T-cell (primary cell): ENCODE measurements around the gene LEFTY2. TPM values are rescaled to one million over a fixed set of nuclear protein-coding genes. Genes with fewer than 3 reads are reported as not detected.

Experiments used
- ATAC-seq, 4 experiments: fragments of 200-7000 bp in 3 of 4; fragments of 150-1000 bp in 1 of 4; cut with Tn5 transposase; replicated peaks in 1 of 4; 1 replicate in 3 of 4; 2 replicates in 1 of 4; pipeline ENCODE4 v1.10.0; 2021; ENCODE audit warnings: moderate library complexity in 3 of 4, mild to moderate bottlenecking in 2 of 4, moderate number of reproducible peaks in 1 of 4
- CTCF ChIA-PET, 2 donors: fragments of 300-600 bp; sonication (Branson Sonifier 250); formaldehyde crosslinking; loops; one replicate each; lab custom pipeline; 2022; ENCODE audit warnings: antibody characterized with exemption in 2 of 2; lab: Charles Lee
- POLR2A ChIA-PET, 2 donors: fragments of 300-600 bp; sonication (Branson Sonifier 250); formaldehyde crosslinking; loops; one replicate each; lab custom pipeline; 2022; ENCODE audit warnings: antibody characterized with exemption in 2 of 2; lab: Charles Lee
- DNase-seq, 35 experiments: peaks; one replicate each; pipeline versions ENCODE4 v3.0.0 to v3.0.0-alpha.2; 2013 to 2023
- H3K27ac ChIP-seq: one replicate; pipeline ENCODE4 v1.5.1; 2013; ENCODE audit warnings: low read length
- H3K27me3 ChIP-seq, 2 experiments: replicated peaks in 1 of 2; 1 replicate in 1 of 2; 2 replicates in 1 of 2; pipeline versions ENCODE4 v1.6.1 to v1.7.0; 2013; ENCODE audit warnings: low read length in 1 of 2, mixed read lengths in 1 of 2; ENCODE audit not compliant: control insufficient read depth in 2 of 2, insufficient read depth in 2 of 2; ENCODE audit errors: extremely low read depth in 1 of 2
- H3K36me3 ChIP-seq, 2 donors: 1 replicate in 1 of 2; 2 replicates in 1 of 2; pipeline versions ENCODE4 v1.6.1 to v1.7.0; 2013; ENCODE audit warnings: low read length in 1 of 2; ENCODE audit not compliant: control insufficient read depth in 2 of 2, insufficient read depth in 1 of 2; ENCODE audit errors: extremely low read depth in 1 of 2
- H3K4me1 ChIP-seq, 2 experiments: 1 replicate in 1 of 2; 2 replicates in 1 of 2; pipeline versions ENCODE4 v1.6.1 to v1.7.0; 2013; ENCODE audit warnings: low read length in 2 of 2, mixed read lengths in 1 of 2; ENCODE audit not compliant: insufficient read depth in 2 of 2, control insufficient read depth in 1 of 2; ENCODE audit errors: extremely low read depth in 1 of 2
- H3K4me3 ChIP-seq, 2 donors: 1 replicate in 1 of 2; 2 replicates in 1 of 2; pipeline versions ENCODE4 v1.5.1 to v1.7.0; 2013; ENCODE audit warnings: mild to moderate bottlenecking in 2 of 2, low read length in 1 of 2, moderate library complexity in 1 of 2; ENCODE audit not compliant: control insufficient read depth in 1 of 2; ENCODE audit errors: extremely low read depth in 1 of 2
- H3K9me3 ChIP-seq: 2 replicates; pipeline ENCODE4 v1.7.0; 2013
- H3K27ac Mint-ChIP-seq, 2 donors: one replicate each; pipeline ENCODE4 v1.8.0; 2020 to 2021; ENCODE audit warnings: mild to moderate bottlenecking in 2 of 2, mixed read lengths in 2 of 2
- H3K27me3 Mint-ChIP-seq, 2 donors: one replicate each; pipeline ENCODE4 v1.8.0; 2021 to 2022; ENCODE audit warnings: mixed read lengths in 2 of 2
- H3K36me3 Mint-ChIP-seq: one replicate; pipeline ENCODE4 v1.8.0; 2021; ENCODE audit warnings: mixed read lengths
- H3K4me1 Mint-ChIP-seq, 3 donors: one replicate each; pipeline ENCODE4 v1.8.0; 2020 to 2022; ENCODE audit warnings: mixed read lengths in 3 of 3, mild to moderate bottlenecking in 1 of 3
- H3K4me3 Mint-ChIP-seq, 3 donors: one replicate each; pipeline ENCODE4 v1.8.0; 2020 to 2022; ENCODE audit warnings: mild to moderate bottlenecking in 3 of 3, mixed read lengths in 3 of 3, moderate library complexity in 3 of 3
- H3K9me3 Mint-ChIP-seq, 3 donors: one replicate each; pipeline ENCODE4 v1.8.0; 2020 to 2022; ENCODE audit warnings: mixed read lengths in 3 of 3
- WGBS: methylation state at CpG from one replicate; pipeline ENCODE4 v1.1.5; 2013; ENCODE audit warnings: missing lambda C conversion rate; ENCODE audit not compliant: insufficient coverage; 5-methylcytosine and 5-hydroxymethylcytosine counted together
- total RNA-seq, 35 experiments: library from RNA in 6 of 35; stranded (reverse) in 6 of 35; fragments of 120-200 nt in 1 of 35; gene quantifications; one replicate each; pipeline versions ENCODE4 v1.2.1 to v1.2.4 and lab custom pipeline; 2013 to 2026

LEFTY2 gene
- total RNA-seq, 5 donors from 2014 or later (not counting 1 experiment from before 2014, with no cell fraction given): 0.16 TPM; not detected in 4

DNA sequence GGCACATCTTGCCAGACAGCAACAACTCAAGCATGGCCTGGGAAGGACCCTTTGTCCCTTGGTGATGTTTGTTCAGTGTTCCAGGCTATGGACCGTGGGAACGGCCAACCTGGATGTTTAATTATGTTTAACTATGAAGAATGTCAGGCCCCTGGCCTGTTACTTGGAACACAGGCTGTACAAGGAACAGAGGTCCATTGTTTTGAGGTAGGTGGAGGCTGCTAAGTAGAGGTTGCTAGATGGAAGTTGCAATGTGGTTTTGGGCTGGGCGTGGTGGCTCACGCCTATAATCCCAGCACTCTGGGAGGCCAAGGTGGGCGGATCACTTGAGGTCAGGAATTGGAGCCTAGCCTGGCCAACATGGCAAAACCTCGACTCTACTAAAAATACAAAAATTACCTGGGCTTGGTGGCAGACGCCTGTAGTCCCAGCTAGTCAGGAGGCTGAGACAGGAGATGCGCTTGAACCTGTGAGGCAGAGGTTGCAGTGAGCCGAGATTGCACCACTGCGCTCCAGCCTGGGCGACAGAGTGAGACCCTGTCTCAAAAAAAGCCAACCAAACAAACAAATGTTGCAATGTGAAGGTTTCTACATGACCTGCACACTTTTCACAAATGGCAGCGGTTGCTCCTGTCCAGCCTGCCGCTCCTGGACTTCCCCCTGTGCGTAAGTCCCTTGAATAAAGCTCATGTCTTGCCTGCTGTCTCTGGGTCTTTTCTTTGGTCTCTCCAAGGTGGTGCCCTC lies 49.6 kb downstream of the LEFTY2 start:
- no peaks in the 10 kb centered on the region for H3K27me3 ChIP-seq
- ChIA-PET POLR2A (interaction anchor here in 1 of 2 donors (0.6 kb wide), 1 partner anchor 32 kb away, joined by 3 read pairs; no protein-coding TSS in a partner anchor), CTCF (interaction anchor here in 1 of 2 donors (0.5 kb wide), 1 partner anchor 8 kb away, joined by 5 read pairs; no protein-coding TSS in a partner anchor)
- H3K9me3 ChIP-seq: no peaks in the 10 kb centered on the region
- no peaks in the 10 kb centered on the region for H3K27me3 Mint-ChIP-seq
- H3K4me3 ChIP-seq: no peak overlapping the region
- no peak overlapping the region for H3K4me3 Mint-ChIP-seq
- H3K4me1 Mint-ChIP-seq: peaks cover 30 to 38% (median 38%) of the 10 kb centered on the region in 3 donors
- H3K36me3 Mint-ChIP-seq: no peaks in the 10 kb centered on the region
- WGBS: 88% methylated on average over 12 of the region's 14 CpGs
- H3K4me1 ChIP-seq: peaks cover 17 to 18% of the 10 kb centered on the region in 2 experiments
- peak overlapping the region in 1 of 2 donors; percentile 79 for H3K27ac Mint-ChIP-seq
- no peak for DNase-seq
- no peaks in the 10 kb centered on the region for H3K36me3 ChIP-seq
- no peak overlapping the region for H3K27ac ChIP-seq
- no peaks in the 10 kb centered on the region for H3K9me3 Mint-ChIP-seq
- ATAC-seq: no peak

DNA sequence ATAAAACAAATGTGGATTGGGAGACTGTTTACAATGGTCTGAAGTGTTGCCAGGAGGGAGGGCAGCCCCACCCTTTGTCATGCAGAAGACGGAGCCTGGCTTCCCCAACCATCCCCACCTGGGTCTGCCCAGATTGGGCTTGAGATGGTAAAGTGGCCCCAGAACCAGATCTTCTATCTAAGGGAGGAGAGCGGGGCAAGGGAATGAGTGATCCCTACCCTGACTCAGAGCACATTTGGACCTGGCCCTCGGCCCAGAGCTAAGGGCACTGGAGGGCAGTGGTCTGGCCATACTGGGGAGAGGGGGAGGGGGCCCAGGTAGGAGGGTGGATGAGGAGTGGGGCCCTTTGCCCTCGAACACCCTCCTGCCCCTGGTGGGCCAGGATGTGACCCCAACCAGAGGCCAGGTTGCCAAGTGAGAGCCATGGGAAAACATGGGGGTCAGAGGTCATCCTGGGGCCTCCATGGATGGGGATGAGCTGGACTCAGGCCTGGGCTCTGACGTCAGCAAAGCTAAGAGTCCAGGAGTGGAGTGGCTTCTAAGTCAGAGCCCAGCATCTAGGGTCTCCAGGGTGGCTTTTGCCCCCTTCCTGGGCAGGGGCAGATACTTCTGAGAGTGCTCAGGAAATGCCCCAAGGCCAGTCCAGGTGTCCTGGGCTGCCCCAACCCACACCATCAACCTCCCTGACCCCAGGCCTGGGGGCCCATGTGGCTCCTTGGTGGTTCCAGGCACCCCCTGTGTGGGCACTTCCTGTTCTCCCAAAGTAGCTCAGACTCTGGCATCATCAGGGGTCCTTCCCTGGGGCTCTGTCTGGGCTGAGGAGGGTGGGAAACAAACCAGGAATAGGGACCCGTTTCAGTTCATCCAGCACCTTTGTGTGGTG lies 50.4 kb downstream of the LEFTY2 start:
- Mint-ChIP-seq H3K27ac (peak overlapping the region in 1 of 2 donors; percentile 19), H3K4me3 (no peak overlapping the region), H3K36me3 (no peaks in the 10 kb centered on the region), H3K4me1 (peaks cover 22 to 30% (median 30%) of the 10 kb centered on the region in 3 donors), H3K9me3 (no peaks in the 10 kb centered on the region), H3K27me3 (no peaks in the 10 kb centered on the region)
- Histone ChIP-seq H3K4me1 (peaks cover 9 to 10% of the 10 kb centered on the region in 2 experiments), H3K9me3 (no peaks in the 10 kb centered on the region), H3K27ac (no peak overlapping the region), H3K4me3 (no peak overlapping the region), H3K27me3 (no peaks in the 10 kb centered on the region), H3K36me3 (no peaks in the 10 kb centered on the region)
- no peak for DNase-seq
- 75% methylated on average over 2 of the region's 6 CpGs for WGBS
- ChIA-PET POLR2A (interaction anchor here in 1 of 2 donors (1.5 kb wide), 1 partner anchor 9 kb away, joined by 3 read pairs; no protein-coding TSS in a partner anchor), CTCF (interaction anchor here in 1 of 2 donors (1.6 kb wide), 1 partner anchor 14 kb away, joined by 4 read pairs; no protein-coding TSS in a partner anchor)
- ATAC-seq: no peak

DNA sequence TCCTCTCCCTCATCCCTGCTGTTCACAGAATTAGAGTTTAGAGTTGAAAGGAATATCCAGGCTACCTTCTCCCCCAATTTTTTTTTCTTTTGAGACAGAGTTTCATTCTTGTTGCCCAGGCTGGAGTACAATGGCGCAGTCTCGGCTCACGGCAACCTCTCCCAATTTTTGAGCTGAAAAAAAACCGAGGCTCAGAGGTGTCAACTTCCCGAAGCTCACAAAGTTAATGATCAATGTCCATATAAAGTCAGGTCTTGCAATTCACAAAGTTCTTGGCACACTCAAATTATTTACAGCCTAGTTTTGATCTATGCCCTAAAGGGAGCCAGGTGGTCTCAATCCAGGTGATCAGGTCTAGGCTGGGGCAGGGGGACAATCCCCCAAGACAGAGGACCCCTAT lies 51.3 kb downstream of the LEFTY2 start:
- Mint-ChIP-seq H3K27me3 (no peaks in the 10 kb centered on the region), H3K36me3 (no peaks in the 10 kb centered on the region), H3K4me1 (peaks cover 19 to 28% (median 28%) of the 10 kb centered on the region in 3 donors), H3K4me3 (no peak overlapping the region), H3K27ac (peak overlapping the region in 1 of 2 donors; percentile 36), H3K9me3 (no peaks in the 10 kb centered on the region)
- H3K27ac ChIP-seq: no peak overlapping the region
- no peaks in the 10 kb centered on the region for H3K36me3 ChIP-seq
- 93% methylated on average over 3 of the region's 5 CpGs for WGBS
- ATAC-seq: no peak
- no peaks in the 10 kb centered on the region for H3K27me3 ChIP-seq
- POLR2A ChIA-PET: interaction anchor here in 1 of 2 donors (0.5 to 1.5 kb wide), 2 partner anchors 9 to 1329 kb away, joined by 3 read pairs; no protein-coding TSS in a partner anchor
- peaks cover 8 to 9% of the 10 kb centered on the region in 2 experiments for H3K4me1 ChIP-seq
- H3K9me3 ChIP-seq: no peaks in the 10 kb centered on the region
- CTCF ChIA-PET: interaction anchor here in 1 of 2 donors (1.6 kb wide), 1 partner anchor 15 kb away, joined by 4 read pairs; no protein-coding TSS in a partner anchor
- no peak for DNase-seq
- H3K4me3 ChIP-seq: no peak overlapping the region

DNA sequence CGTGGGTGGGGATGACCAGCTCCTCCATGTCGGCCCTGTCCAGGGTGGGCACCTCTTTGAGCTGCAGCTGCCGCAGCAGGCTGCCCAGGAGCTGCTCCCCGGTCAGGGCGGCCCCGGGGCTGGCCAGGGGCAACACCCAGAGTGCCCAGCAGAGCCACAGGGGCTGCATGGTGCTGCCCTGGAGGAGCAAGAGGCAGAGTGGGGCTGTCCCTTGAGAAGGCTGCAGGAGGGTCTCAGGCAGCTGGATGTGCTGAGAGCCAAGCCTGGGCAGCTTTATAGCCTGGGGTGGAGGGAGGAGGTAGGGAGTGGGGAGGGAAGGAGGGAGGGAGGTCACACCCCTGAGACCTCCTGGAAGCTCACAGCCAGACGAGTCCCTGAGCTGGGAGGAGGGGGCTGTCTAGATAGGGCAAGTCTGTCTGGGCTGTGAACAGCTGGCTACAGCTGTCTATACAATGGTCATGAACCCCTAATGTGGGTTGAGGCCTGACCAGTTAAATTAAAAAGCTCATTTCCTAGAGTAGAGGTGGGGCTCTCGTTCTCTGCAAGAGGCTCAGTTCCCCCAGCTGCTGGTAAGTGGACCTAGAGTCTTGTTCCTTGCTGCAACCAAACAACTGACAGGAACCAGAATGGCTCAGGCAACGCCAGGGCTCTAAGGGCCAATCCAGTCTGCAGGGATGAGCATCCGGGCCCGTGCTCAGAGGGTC lies 52.0 kb downstream of the LEFTY2 start, which contains the start of gene LEFTY1:
LEFTY1 (minus strand) TSS at position 249 of the 704 bp plus-strand sequence; CDS start at position 169, 80 bp downstream.
- H3K27me3 Mint-ChIP-seq: no peaks in the 10 kb centered on the region
- CTCF ChIA-PET: interaction anchor here in 1 of 2 donors (1.6 kb wide), 1 partner anchor 15 kb away, joined by 4 read pairs; no protein-coding TSS in a partner anchor
- DNase-seq (no peak), ATAC-seq (no peak)
- no peaks in the 10 kb centered on the region for H3K36me3 ChIP-seq
- no peaks in the 10 kb centered on the region for H3K9me3 ChIP-seq
- peaks cover 14 to 27% (median 26%) of the 10 kb centered on the region in 3 donors for H3K4me1 Mint-ChIP-seq
- peaks cover 7 to 9% of the 10 kb centered on the region in 2 experiments for H3K4me1 ChIP-seq
- H3K4me3 Mint-ChIP-seq: peak within 1 kb of the TSS in 1 of 3 donors; percentile 36
- H3K9me3 Mint-ChIP-seq: no peaks in the 10 kb centered on the region
- WGBS: 95% methylated on average over 11 of the region's 11 CpGs
- no peaks in the 10 kb centered on the region for H3K36me3 Mint-ChIP-seq
- POLR2A ChIA-PET: interaction anchor here (0.5 to 1.5 kb wide), 3 partner anchors 8 to 1328 kb away, joined by 3 read pairs; partner anchors contain the start of gene SRP9 (in 1 of the 2)
- no peak within 1 kb of the TSS for H3K27ac ChIP-seq
- H3K4me3 ChIP-seq: no peak within 1 kb of the TSS
- H3K27me3 ChIP-seq: no peaks in the 10 kb centered on the region
- H3K27ac Mint-ChIP-seq: peak within 1 kb of the TSS; percentile 11 to 36

DNA sequence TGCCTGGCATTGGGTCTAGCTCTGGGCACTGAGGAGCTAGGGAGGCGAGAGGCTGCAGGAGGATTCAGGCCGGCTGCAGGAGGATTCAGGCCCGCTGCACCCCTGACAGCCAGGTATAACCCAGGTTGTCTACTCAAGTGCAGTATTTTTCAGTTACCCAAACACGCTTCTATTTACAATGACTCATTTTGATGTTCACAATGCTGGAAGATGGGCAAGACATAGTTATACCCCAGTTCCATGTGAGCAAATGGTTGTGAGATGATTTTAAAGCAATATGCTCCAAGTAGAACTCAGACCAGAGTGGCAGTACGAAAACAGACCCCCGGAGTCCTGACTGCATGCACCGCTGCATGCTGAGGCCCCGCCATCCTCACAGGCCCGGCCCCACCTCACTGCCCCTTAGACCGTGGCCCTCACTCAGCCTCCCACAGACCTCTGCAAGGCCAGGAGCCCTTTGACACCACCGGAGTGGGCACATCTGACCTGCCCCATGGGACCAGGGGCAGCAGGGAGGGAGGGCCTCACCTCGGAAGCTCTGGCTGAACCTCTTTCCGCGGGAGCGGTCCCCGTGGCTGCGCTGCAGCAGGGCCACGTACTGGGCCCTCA lies 52.6 kb downstream of the LEFTY2 start:
- H3K4me1 ChIP-seq: peaks cover 7 to 16% of the 10 kb centered on the region in 2 experiments
- peaks cover 16 to 27% (median 27%) of the 10 kb centered on the region in 3 donors for H3K4me1 Mint-ChIP-seq
- peak overlapping the region in 1 of 2 donors; percentile 11 for H3K27ac Mint-ChIP-seq
- H3K36me3 Mint-ChIP-seq: no peaks in the 10 kb centered on the region
- 94% methylated on average over 10 of the region's 18 CpGs for WGBS
- no peak for DNase-seq
- H3K4me3 ChIP-seq: no peak overlapping the region
- H3K27me3 ChIP-seq: no peaks in the 10 kb centered on the region
- no peaks in the 10 kb centered on the region for H3K27me3 Mint-ChIP-seq
- POLR2A ChIA-PET: interaction anchor here in 1 of 2 donors (1.0 kb wide), 1 partner anchor 111 kb away, joined by 3 read pairs; the partner anchor contains the start of gene SRP9
- no peak overlapping the region for H3K27ac ChIP-seq
- no peak for ATAC-seq
- no peaks in the 10 kb centered on the region for H3K9me3 Mint-ChIP-seq
- H3K4me3 Mint-ChIP-seq: peak overlapping the region in 1 of 3 donors; percentile 36
- H3K9me3 ChIP-seq: no peaks in the 10 kb centered on the region
- CTCF ChIA-PET: no interaction called here
- H3K36me3 ChIP-seq: no peaks in the 10 kb centered on the region
